Ascending aorta (tissue), 2 donors: ENCODE results near the gene LRBA. TPM values are rescaled to one million over a fixed set of nuclear protein-coding genes. Genes with fewer than 3 reads are reported as not detected.

ENCODE experiments used
- DNase-seq, 2 donors: peaks; one replicate each; pipeline ENCODE4 v3.0.0-alpha.2; 2019; ENCODE audit warnings: low spot score in 2 of 2
- H3K27ac ChIP-seq, 2 donors: fragments of 200-600 bp; sonication (generic); one replicate each; pipeline ENCODE4 v1.5.1; 2016 to 2017; ENCODE audit warnings: mild to moderate bottlenecking in 1 of 2
- H3K27me3 ChIP-seq: fragments of 200-600 bp; sonication (generic); one replicate; pipeline ENCODE4 v1.5.1; 2017
- H3K36me3 ChIP-seq, 2 donors: fragments of 200-600 bp; sonication (generic); one replicate each; pipeline ENCODE4 v1.5.1; 2016
- H3K4me1 ChIP-seq, 2 donors: fragments of 200-600 bp; sonication (generic); one replicate each; pipeline ENCODE4 v1.5.1; 2016 to 2017; ENCODE audit warnings: mild to moderate bottlenecking in 1 of 2
- H3K4me3 ChIP-seq, 2 donors: fragments of 200-600 bp; sonication (generic); one replicate each; pipeline ENCODE4 v1.5.1; 2016 to 2017; ENCODE audit warnings: mild to moderate bottlenecking in 1 of 2
- H3K9me3 ChIP-seq, 2 donors: fragments of 200-600 bp; sonication (generic); one replicate each; pipeline ENCODE4 v1.5.1; 2016
- CTCF ChIP-seq, 3 experiments: fragments of 200-600 bp in 2 of 3; fragments of 450-650 bp in 1 of 3; sonication (generic) in 2 of 3; IDR thresholded peaks; one replicate each; pipeline ENCODE4 v1.5.1; 2016 to 2019; ENCODE audit warnings: antibody characterized with exemption in 3 of 3, mild to moderate bottlenecking in 1 of 3, moderate library complexity in 1 of 3
- intact Hi-C: fragments of 100-400 bp; cut with DNase I; formaldehyde crosslinking; loops from one replicate; pipeline ENCODE4 v1.15.1; 2023
- total RNA-seq: library from RNA; depleted of rRNA; stranded (reverse); fragments of >200 nt; gene quantifications from one replicate; pipeline ENCODE4 v1.1.0, GENCODE V29; 2016

The LRBA gene
- total RNA-seq, 1 donor from 2014 or later: 15.2 TPM

- H3K27ac ChIP-seq: no peak overlapping the region
- no peak overlapping the region for H3K4me3 ChIP-seq
- TF ChIP-seq CTCF (IDR thresholded peaks at IDR 0.05): no peak
- no peak for DNase-seq
- no peaks in the 10 kb centered on the region for H3K27me3 ChIP-seq
- intact Hi-C loops: no loop called here
- H3K9me3 ChIP-seq: peaks cover 0 to 14% of the 10 kb centered on the region in 2 donors
- H3K4me1 ChIP-seq: peaks cover 0 to 5% of the 10 kb centered on the region in 2 donors
- no peaks in the 10 kb centered on the region for H3K36me3 ChIP-seq
These were observed 275.5 kb downstream of the LRBA start for GRCh38 chr4:150739591-150739990.

GRCh38 chr4:150725957-150726523 lies 289.0 kb downstream of the LRBA start:
- TF ChIP-seq CTCF (IDR thresholded peaks at IDR 0.05): no peak
- intact Hi-C loops: no loop called here
- Histone ChIP-seq H3K27me3 (no peaks in the 10 kb centered on the region), H3K9me3 (peaks cover 0 to 20% of the 10 kb centered on the region in 2 donors), H3K36me3 (peaks cover 0 to 9% of the 10 kb centered on the region in 2 donors), H3K4me3 (no peak overlapping the region), H3K27ac (no peak overlapping the region), H3K4me1 (peaks cover 0 to 10% of the 10 kb centered on the region in 2 donors)
- DNase-seq: no peak

- intact Hi-C loops: loop anchor here (1.0 kb wide), 1 partner anchor 143 kb away; no protein-coding TSS in a partner anchor
- Histone ChIP-seq H3K27me3 (no peaks in the 10 kb centered on the region), H3K27ac (peak overlapping the region; percentile 46 to 71), H3K9me3 (peaks cover 0 to 15% of the 10 kb centered on the region in 2 donors), H3K36me3 (peaks cover 0 to 9% of the 10 kb centered on the region in 2 donors), H3K4me3 (no peak overlapping the region), H3K4me1 (peaks cover 0 to 10% of the 10 kb centered on the region in 2 donors)
- no peak for DNase-seq
- TF ChIP-seq CTCF (IDR thresholded peaks at IDR 0.05): no peak
These were observed 291.2 kb downstream of the LRBA start for GRCh38 chr4:150723727-150724411.

DNA sequence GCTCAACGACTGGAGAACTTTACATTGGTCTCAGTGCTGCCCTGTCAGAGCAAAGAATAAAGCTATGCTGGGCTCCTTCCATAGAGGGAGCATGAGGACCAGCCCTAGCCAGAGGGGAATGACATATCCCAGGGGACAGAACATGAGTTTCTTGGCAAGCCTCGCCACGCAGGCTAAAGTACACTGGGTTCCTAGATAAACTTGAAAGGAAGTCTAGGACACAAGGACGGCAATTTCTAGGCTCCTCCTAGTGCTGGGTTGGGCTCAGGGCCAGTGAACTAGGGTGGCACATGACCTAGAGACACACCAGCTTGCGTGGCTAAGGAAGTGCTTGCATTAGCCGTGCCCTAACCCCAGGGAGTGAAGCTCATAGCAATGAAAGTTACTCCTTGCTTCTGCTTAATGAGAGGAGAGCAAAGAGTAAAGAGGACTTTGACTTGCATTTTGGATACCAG lies 292.1 kb downstream of the LRBA start:
- Histone ChIP-seq H3K27ac (peak overlapping the region; percentile 46 to 71), H3K4me1 (peaks cover 0 to 10% of the 10 kb centered on the region in 2 donors), H3K36me3 (peaks cover 0 to 9% of the 10 kb centered on the region in 2 donors), H3K4me3 (no peak overlapping the region), H3K9me3 (peaks cover 0 to 15% of the 10 kb centered on the region in 2 donors), H3K27me3 (no peaks in the 10 kb centered on the region)
- DNase-seq: peak; percentile 74 to 91
- intact Hi-C loops: loop anchor here (1.0 kb wide), 1 partner anchor 144 kb away; no protein-coding TSS in a partner anchor
- peak; percentile 28 to 57 (median 36) for TF ChIP-seq CTCF (IDR thresholded peaks at IDR 0.05)

- Histone ChIP-seq H3K27me3 (no peaks in the 10 kb centered on the region), H3K36me3 (peaks cover 0 to 5% of the 10 kb centered on the region in 2 donors), H3K4me3 (no peak overlapping the region), H3K27ac (no peak overlapping the region), H3K4me1 (peaks cover 0 to 10% of the 10 kb centered on the region in 2 donors), H3K9me3 (peaks cover 0 to 6% of the 10 kb centered on the region in 2 donors)
- TF ChIP-seq CTCF (IDR thresholded peaks at IDR 0.05): no peak
- DNase-seq: no peak
- intact Hi-C loops: no loop called here
These were observed 294.0 kb downstream of the LRBA start for GRCh38 chr4:150720973-150721518.
